Keratinocyte (primary cell): ENCODE data around the gene DBR1. TPM values are rescaled to one million over a fixed set of nuclear protein-coding genes. Genes with fewer than 3 reads are reported as not detected.

Experiments
- DNase-seq: peaks from one replicate; pipeline ENCODE4 v3.0.0-alpha.2; 2011; ENCODE audit warnings: low read depth, missing footprints, low spot score
- FAIRE-seq: peaks from 2 replicates; lab custom pipeline; 2011; peaks lifted over from hg19 to GRCh38; lab: Jason Lieb, UNC
- H2AFZ ChIP-seq: 2 replicates; pipeline ENCODE4 v1.6.0; 2012; ENCODE audit warnings: low read length, control low read depth, inconsistent platforms; ENCODE audit not compliant: control insufficient read depth
- H3K27ac ChIP-seq: 2 replicates; pipeline ENCODE4 v1.5.1; 2011; ENCODE audit warnings: low read length; ENCODE audit not compliant: control insufficient read depth, insufficient read depth
- H3K27me3 ChIP-seq: 3 replicates; pipeline ENCODE4 v1.6.0; 2011; ENCODE audit warnings: low read length; ENCODE audit not compliant: control insufficient read depth, insufficient read depth; ENCODE audit errors: extremely low read depth
- H3K36me3 ChIP-seq, 2 experiments: 2 replicates in 1 of 2; 3 replicates in 1 of 2; pipeline ENCODE4 v1.5.1; 2011; ENCODE audit warnings: low read length in 2 of 2, mild to moderate bottlenecking in 1 of 2; ENCODE audit not compliant: control insufficient read depth in 2 of 2, insufficient read depth in 2 of 2; ENCODE audit errors: extremely low read depth in 1 of 2
- H3K4me1 ChIP-seq: 3 replicates; pipeline ENCODE4 v1.5.1; 2011; ENCODE audit warnings: low read length; ENCODE audit not compliant: control insufficient read depth, insufficient read depth; ENCODE audit errors: extremely low read depth
- H3K4me2 ChIP-seq: 3 replicates; pipeline ENCODE4 v1.6.0; 2011; ENCODE audit warnings: low read depth, low read length; ENCODE audit not compliant: control insufficient read depth, insufficient read depth; ENCODE audit errors: extremely low read depth
- H3K4me3 ChIP-seq, 3 experiments: fragments of 200-600 bp in 1 of 3; sonication (generic) in 1 of 3; 2 replicates in 2 of 3; 3 replicates in 1 of 3; pipeline ENCODE4 v1.5.1; 2011 to 2016; ENCODE audit warnings: low read length in 3 of 3, mild to moderate bottlenecking in 3 of 3, control low read depth in 2 of 3, inconsistent platforms in 1 of 3, low read depth in 1 of 3, mixed read lengths in 1 of 3, mixed run types in 1 of 3, moderate library complexity in 1 of 3; ENCODE audit not compliant: control insufficient read depth in 2 of 3, insufficient read depth in 2 of 3; ENCODE audit errors: extremely low read depth in 1 of 3
- H3K79me2 ChIP-seq: 2 replicates; pipeline ENCODE4 v1.6.0; 2012; ENCODE audit warnings: low read length; ENCODE audit not compliant: control insufficient read depth, insufficient read depth
- H3K9ac ChIP-seq: 3 replicates; pipeline ENCODE4 v1.6.0; 2011; ENCODE audit warnings: low read length; ENCODE audit not compliant: control insufficient read depth, insufficient read depth; ENCODE audit errors: extremely low read depth
- H3K9me1 ChIP-seq: 3 replicates; pipeline ENCODE4 v1.6.0; 2011; ENCODE audit warnings: low read length; ENCODE audit not compliant: control insufficient read depth, insufficient read depth; ENCODE audit errors: extremely low read depth
- H3K9me3 ChIP-seq: 2 replicates; pipeline ENCODE4 v1.5.1; 2012; ENCODE audit warnings: low read depth, low read length; ENCODE audit not compliant: control insufficient read depth
- H4K20me1 ChIP-seq: 3 replicates; pipeline ENCODE4 v1.6.0; 2011; ENCODE audit warnings: low read length; ENCODE audit not compliant: control insufficient read depth, insufficient read depth; ENCODE audit errors: extremely low read depth
- EZH2 ChIP-seq: IDR thresholded peaks from one replicate; pipeline ENCODE4 v1.6.1; 2012; ENCODE audit warnings: inconsistent platforms, mild to moderate bottlenecking, low read length, moderate library complexity
- dilution Hi-C: fragments of 300-500 bp; cut with MboI; formaldehyde crosslinking; loops from one replicate; pipeline ENCODE4 v1.7.0; 2020; ENCODE audit warnings: low sequenced_read_pairs; ENCODE audit not compliant: extremely low pct_ligation_motif_present
- polyA plus RNA-seq, 5 experiments: library from polyadenylated mRNA; depleted of rRNA in 3 of 5; stranded (reverse) in 3 of 5; stranded (forward) in 1 of 5; unstranded in 1 of 5; fragments of >200 nt; gene quantifications; 1 replicate in 1 of 5; 2 replicates in 3 of 5; 3 replicates in 1 of 5; pipeline versions ENCODE4 v1.2.1 to v1.2.3, GENCODE V29; 2011 to 2012; ENCODE audit warnings: missing spikeins in 2 of 5, low read depth in 1 of 5, low replicate concordance in 1 of 5
- TF ChIP-seq, protein P1 (sequence below), 3 experiments: IDR thresholded peaks in 1 of 3; conservative IDR thresholded peaks in 1 of 3; optimal IDR thresholded peaks in 1 of 3; 2 replicates in 2 of 3; 3 replicates in 1 of 3; pipeline versions ENCODE3 to v1.5.1; 2011; ENCODE audit warnings: low read length in 3 of 3, mild to moderate bottlenecking in 3 of 3, moderate library complexity in 2 of 3, control low read depth in 1 of 3, inconsistent platforms in 1 of 3; ENCODE audit not compliant: insufficient read depth in 2 of 3; ENCODE audit errors: extremely low read depth in 1 of 3

DBR1 gene
- polyA plus RNA-seq, 1 donor (not counting 4 experiments of a cell fraction or from before 2014, with no cell fraction given), result 16.2 TPM

DNA sequence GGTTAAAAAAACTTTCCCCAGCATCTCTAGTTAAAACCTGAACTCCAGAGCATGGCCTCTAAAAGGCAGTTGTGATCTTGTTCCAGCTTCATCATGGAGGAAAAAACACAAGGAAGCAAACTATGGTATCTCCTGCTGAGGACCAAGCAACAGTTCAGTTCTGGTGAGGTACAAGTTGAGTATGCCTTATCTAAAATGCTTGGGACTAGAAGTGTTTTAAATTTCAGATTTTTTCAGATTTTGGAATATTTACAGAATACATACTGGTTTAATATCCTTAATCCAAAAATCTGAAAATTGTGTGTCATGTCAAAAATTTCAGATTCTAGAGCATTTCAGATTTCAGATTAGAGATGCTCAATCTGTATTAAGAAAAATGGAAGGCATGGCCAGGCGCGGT is 9.7 kb downstream of the DBR1 start:
- Histone ChIP-seq H4K20me1 (no peaks in the 10 kb centered on the region), H3K79me2 (no peaks in the 10 kb centered on the region), H3K9me3 (no peaks in the 10 kb centered on the region), H3K4me3 (no peak overlapping the region), H2AFZ (no peak overlapping the region), H3K9me1 (no peaks in the 10 kb centered on the region), H3K36me3 (peaks cover 10 to 20% of the 10 kb centered on the region in 2 experiments), H3K4me1 (no peaks in the 10 kb centered on the region), H3K4me2 (no peak overlapping the region), H3K9ac (no peak overlapping the region), H3K27ac (no peak overlapping the region), H3K27me3 (no peaks in the 10 kb centered on the region)
- FAIRE-seq (no peak), DNase-seq (no peak)
- dilution Hi-C loops, result no loop called here
- TF ChIP-seq, protein P1, sequence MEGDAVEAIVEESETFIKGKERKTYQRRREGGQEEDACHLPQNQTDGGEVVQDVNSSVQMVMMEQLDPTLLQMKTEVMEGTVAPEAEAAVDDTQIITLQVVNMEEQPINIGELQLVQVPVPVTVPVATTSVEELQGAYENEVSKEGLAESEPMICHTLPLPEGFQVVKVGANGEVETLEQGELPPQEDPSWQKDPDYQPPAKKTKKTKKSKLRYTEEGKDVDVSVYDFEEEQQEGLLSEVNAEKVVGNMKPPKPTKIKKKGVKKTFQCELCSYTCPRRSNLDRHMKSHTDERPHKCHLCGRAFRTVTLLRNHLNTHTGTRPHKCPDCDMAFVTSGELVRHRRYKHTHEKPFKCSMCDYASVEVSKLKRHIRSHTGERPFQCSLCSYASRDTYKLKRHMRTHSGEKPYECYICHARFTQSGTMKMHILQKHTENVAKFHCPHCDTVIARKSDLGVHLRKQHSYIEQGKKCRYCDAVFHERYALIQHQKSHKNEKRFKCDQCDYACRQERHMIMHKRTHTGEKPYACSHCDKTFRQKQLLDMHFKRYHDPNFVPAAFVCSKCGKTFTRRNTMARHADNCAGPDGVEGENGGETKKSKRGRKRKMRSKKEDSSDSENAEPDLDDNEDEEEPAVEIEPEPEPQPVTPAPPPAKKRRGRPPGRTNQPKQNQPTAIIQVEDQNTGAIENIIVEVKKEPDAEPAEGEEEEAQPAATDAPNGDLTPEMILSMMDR (optimal IDR thresholded peaks at IDR 0.05 in 1 of 3, IDR thresholded peaks at IDR 0.05 in 1 of 3, conservative IDR thresholded peaks at IDR 0.05 in 1 of 3; ENCODE audit: extremely low read depth in 1 of 3, insufficient read depth in 2 of 3, low read length in 3 of 3), result no peak
- TF ChIP-seq EZH2, result no peak

- H3K9me1 ChIP-seq, result no peaks in the 10 kb centered on the region
- no peaks in the 10 kb centered on the region for H3K79me2 ChIP-seq
- no peak overlapping the region for H2AFZ ChIP-seq
- H3K27ac ChIP-seq, result no peak overlapping the region
- TF ChIP-seq, protein P1 (optimal IDR thresholded peaks at IDR 0.05 in 1 of 3, IDR thresholded peaks at IDR 0.05 in 1 of 3, conservative IDR thresholded peaks at IDR 0.05 in 1 of 3; ENCODE audit: extremely low read depth in 1 of 3, insufficient read depth in 2 of 3, low read length in 3 of 3), result no peak
- TF ChIP-seq EZH2, result no peak
- H3K4me3 ChIP-seq, result no peak overlapping the region
- H4K20me1 ChIP-seq, result no peaks in the 10 kb centered on the region
- FAIRE-seq (no peak), DNase-seq (no peak)
- no peak overlapping the region for H3K4me2 ChIP-seq
- no peaks in the 10 kb centered on the region for H3K9me3 ChIP-seq
- H3K4me1 ChIP-seq, result no peaks in the 10 kb centered on the region
- H3K27me3 ChIP-seq, result no peaks in the 10 kb centered on the region
- H3K36me3 ChIP-seq, result peaks cover 4 to 9% of the 10 kb centered on the region in 2 experiments
- dilution Hi-C loops, result no loop called here
- H3K9ac ChIP-seq, result no peak overlapping the region
Observed at GRCh38 chr3:138157743-138158142, 17.0 kb downstream of the DBR1 start.
